H1 (cell line): Measurements from ENCODE around the gene INPP5A. TPM values are rescaled to one million over a fixed set of nuclear protein-coding genes. Genes with fewer than 3 reads are reported as not detected.

ENCODE experiments used
- CTCF ChIA-PET: fragments of 300-600 bp; sonication (Branson Sonifier 250); formaldehyde crosslinking; loops from one replicate; lab custom pipeline; 2021; ENCODE audit not compliant: partially characterized antibody; lab: Charles Lee
- POLR2A ChIA-PET: fragments of 300-600 bp; sonication (Branson Sonifier 250); formaldehyde crosslinking; loops from one replicate; lab custom pipeline; 2021; ENCODE audit warnings: inconsistent platforms; ENCODE audit not compliant: partially characterized antibody; lab: Charles Lee
- DNase-seq, 2 experiments: peaks; one replicate each; pipeline versions ENCODE4 v3.0.0 to v3.0.0-alpha.2; 2010 to 2022; ENCODE audit warnings: low spot score in 2 of 2, low read depth in 1 of 2, mixed read lengths in 1 of 2
- FAIRE-seq: peaks from 2 replicates; lab custom pipeline; 2011; peaks lifted over from hg19 to GRCh38; lab: Jason Lieb, UNC
- H2AFZ ChIP-seq: 2 replicates; pipeline ENCODE4 v1.8.1; 2012; ENCODE audit warnings: low read length, inconsistent platforms
- H2AK5ac ChIP-seq: 2 replicates; pipeline ENCODE4 v1.6.1; 2013; ENCODE audit warnings: low read depth, low read length
- H2BK120ac ChIP-seq: replicated peaks from 2 replicates; pipeline ENCODE3; 2013; ENCODE audit warnings: low read depth, low read length, inconsistent platforms
- H2BK12ac ChIP-seq: 2 replicates; pipeline ENCODE4 v1.6.1; 2013; ENCODE audit warnings: low read depth, low read length
- H2BK15ac ChIP-seq: 2 replicates; pipeline ENCODE4 v1.6.1; 2013; ENCODE audit warnings: low read length
- H2BK20ac ChIP-seq: 2 replicates; pipeline ENCODE4 v1.6.1; 2013; ENCODE audit warnings: low read length
- H2BK5ac ChIP-seq: 2 replicates; pipeline ENCODE4 v1.6.1; 2013; ENCODE audit warnings: low read depth, low read length
- H3K14ac ChIP-seq: 2 replicates; pipeline ENCODE4 v1.6.1; 2013; ENCODE audit warnings: inconsistent platforms; ENCODE audit not compliant: insufficient read length
- H3K18ac ChIP-seq: 2 replicates; pipeline ENCODE4 v1.6.1; 2013; ENCODE audit warnings: low read length; ENCODE audit errors: extremely low read depth
- H3K23ac ChIP-seq: 2 replicates; pipeline ENCODE4 v1.6.1; 2013; ENCODE audit warnings: inconsistent platforms; ENCODE audit not compliant: insufficient read length
- H3K23me2 ChIP-seq: 2 replicates; pipeline ENCODE4 v1.6.1; 2013; ENCODE audit warnings: low read depth, low read length
- H3K27ac ChIP-seq: 2 replicates; pipeline ENCODE4 v1.6.1; 2011; ENCODE audit warnings: low read depth, low read length, inconsistent platforms
- H3K27me3 ChIP-seq, 4 experiments: replicated peaks in 1 of 4; 1 replicate in 1 of 4; 2 replicates in 3 of 4; pipeline versions ENCODE4 v1.6.1 to v1.8.1; 2011 to 2013; ENCODE audit warnings: low read length in 3 of 4, mild to moderate bottlenecking in 3 of 4, inconsistent platforms in 2 of 4, mixed read lengths in 2 of 4, moderate library complexity in 1 of 4; ENCODE audit not compliant: control insufficient read depth in 3 of 4, insufficient read depth in 3 of 4; ENCODE audit errors: extremely low read depth in 1 of 4
- H3K36me3 ChIP-seq, 4 experiments: 2 replicates each; pipeline versions ENCODE4 v1.6.1 to v1.8.1; 2011 to 2013; ENCODE audit warnings: mild to moderate bottlenecking in 4 of 4, low read length in 3 of 4, moderate library complexity in 2 of 4, control low read depth in 1 of 4, inconsistent platforms in 1 of 4; ENCODE audit not compliant: insufficient read depth in 4 of 4, control insufficient read depth in 2 of 4
- H3K4ac ChIP-seq: replicated peaks from 2 replicates; pipeline ENCODE3; 2013; ENCODE audit warnings: low read length, low read depth, mixed read lengths, inconsistent platforms; ENCODE audit not compliant: insufficient read length
- H3K4me1 ChIP-seq, 4 experiments: replicated peaks in 1 of 4; 1 replicate in 1 of 4; 2 replicates in 3 of 4; pipeline versions ENCODE4 v1.6.1 to v1.8.1; 2011 to 2013; ENCODE audit warnings: low read length in 3 of 4, inconsistent platforms in 2 of 4, mixed read lengths in 1 of 4; ENCODE audit not compliant: insufficient read depth in 4 of 4, control insufficient read depth in 3 of 4
- H3K4me2 ChIP-seq, 2 experiments: 2 replicates each; pipeline versions ENCODE4 v1.6.1 to v1.8.1; 2011 to 2013; ENCODE audit warnings: low read depth in 2 of 2, low read length in 2 of 2, control low read depth in 1 of 2, inconsistent platforms in 1 of 2, mild to moderate bottlenecking in 1 of 2; ENCODE audit not compliant: insufficient read depth in 1 of 2
- H3K4me3 ChIP-seq, 4 experiments: fragments of 200-600, 300-600 bp in 1 of 4; sonication (generic), shearing (Covaris generic), sonication (Bioruptor Twin) in 1 of 4; 2 replicates each; pipeline versions ENCODE4 v1.5.1 to v1.8.1; 2011 to 2016; ENCODE audit warnings: low read length in 4 of 4, low read depth in 3 of 4, control low read depth in 2 of 4, inconsistent platforms in 2 of 4, mild to moderate bottlenecking in 2 of 4, mixed read lengths in 1 of 4, moderate library complexity in 1 of 4; ENCODE audit not compliant: insufficient read depth in 2 of 4; ENCODE audit errors: extremely low read depth in 1 of 4
- H3K56ac ChIP-seq: replicated peaks from 2 replicates; pipeline ENCODE3; 2013; ENCODE audit warnings: low read depth, mild to moderate bottlenecking, mixed read lengths, low read length, inconsistent platforms; ENCODE audit not compliant: insufficient read length
- H3K79me1 ChIP-seq: 2 replicates; pipeline ENCODE4 v1.6.1; 2013; ENCODE audit warnings: low read depth, low read length, control low read depth
- H3K79me2 ChIP-seq, 2 experiments: 2 replicates each; pipeline versions ENCODE4 v1.6.1 to v1.8.1; 2012 to 2013; ENCODE audit warnings: low read length in 2 of 2, mild to moderate bottlenecking in 2 of 2, inconsistent platforms in 1 of 2; ENCODE audit not compliant: insufficient read depth in 2 of 2, control insufficient read depth in 1 of 2
- H3K9ac ChIP-seq, 4 experiments: replicated peaks in 1 of 4; 1 replicate in 1 of 4; 2 replicates in 3 of 4; pipeline versions ENCODE4 v1.6.1 to v1.8.1; 2011 to 2013; ENCODE audit warnings: low read depth in 3 of 4, low read length in 3 of 4, control low read depth in 2 of 4, mild to moderate bottlenecking in 2 of 4, moderate library complexity in 2 of 4, inconsistent platforms in 1 of 4; ENCODE audit errors: extremely low read depth in 1 of 4
- H3K9me3 ChIP-seq, 2 experiments: 2 replicates each; pipeline versions ENCODE4 v1.6.1 to v1.8.1; 2012 to 2013; ENCODE audit warnings: mild to moderate bottlenecking in 2 of 2, moderate library complexity in 2 of 2, control low read depth in 1 of 2, inconsistent platforms in 1 of 2, low read depth in 1 of 2, low read length in 1 of 2, mixed read lengths in 1 of 2; ENCODE audit not compliant: insufficient read depth in 2 of 2
- H4K20me1 ChIP-seq, 2 experiments: replicated peaks in 1 of 2; 2 replicates each; pipeline versions ENCODE3 to v1.8.1; 2011 to 2013; ENCODE audit warnings: inconsistent platforms in 2 of 2, low read length in 2 of 2, mild to moderate bottlenecking in 1 of 2; ENCODE audit not compliant: insufficient read depth in 2 of 2, control insufficient read depth in 1 of 2
- H4K5ac ChIP-seq: 2 replicates; pipeline ENCODE4 v1.6.1; 2013; ENCODE audit warnings: low read length, low read depth, mixed read lengths, inconsistent platforms; ENCODE audit not compliant: insufficient read length
- H4K8ac ChIP-seq: 2 replicates; pipeline ENCODE4 v1.8.0; 2013; ENCODE audit warnings: mild to moderate bottlenecking, moderate library complexity, low read length, inconsistent platforms; ENCODE audit not compliant: insufficient read depth; ENCODE audit errors: extremely low read depth
- H4K91ac ChIP-seq: replicated peaks from 2 replicates; pipeline ENCODE3; 2013; ENCODE audit warnings: low read length, mixed read lengths, inconsistent platforms; ENCODE audit not compliant: insufficient read length
- ATF2 ChIP-seq: IDR thresholded peaks from 2 replicates; pipeline ENCODE4 v1.6.1; 2012; ENCODE audit warnings: low read length, inconsistent platforms
- BACH1 ChIP-seq: IDR thresholded peaks from 2 replicates; pipeline ENCODE4 v1.6.1; 2012; ENCODE audit warnings: low read length, improper control_type of control experiment
- CBX5 ChIP-seq: fragments of 300-800, 300-1000 bp; sonication (generic); IDR thresholded peaks from 2 replicates; pipeline ENCODE4 v1.7.1; 2016; ENCODE audit warnings: antibody characterized with exemption, low read length, low read depth
- CBX8 ChIP-seq: fragments of 300-800, 300-1000 bp; sonication (generic); IDR thresholded peaks from 2 replicates; pipeline ENCODE4 v1.7.1; 2016; ENCODE audit warnings: low read depth, low read length, borderline replicate concordance
- CEBPB ChIP-seq: IDR thresholded peaks from 2 replicates; pipeline ENCODE4 v1.6.1; 2012; ENCODE audit warnings: low read depth, low read length
- E2F6 ChIP-seq: IDR thresholded peaks from 2 replicates; pipeline ENCODE4 v1.6.1; 2012; ENCODE audit warnings: inconsistent platforms
- POLR2A ChIP-seq, 2 experiments: IDR thresholded peaks; 1 replicate in 1 of 2; 2 replicates in 1 of 2; pipeline ENCODE4 v1.6.1; 2011; ENCODE audit warnings: low read depth in 2 of 2, low read length in 2 of 2, mild to moderate bottlenecking in 2 of 2; ENCODE audit errors: control extremely low read depth in 1 of 2
- POLR2AphosphoS5 ChIP-seq: IDR thresholded peaks from 2 replicates; pipeline ENCODE4 v1.6.1; 2011; ENCODE audit warnings: low read depth, low read length
- POU5F1 ChIP-seq: IDR thresholded peaks from 2 replicates; pipeline ENCODE4 v1.6.1; 2011; ENCODE audit warnings: low read depth, mild to moderate bottlenecking, low read length, moderate library complexity
- RXRA ChIP-seq: IDR thresholded peaks from 2 replicates; pipeline ENCODE4 v1.6.1; 2011; ENCODE audit warnings: low read depth, mild to moderate bottlenecking, low read length, moderate library complexity; ENCODE audit not compliant: insufficient read depth
- ZNF274 ChIP-seq: IDR thresholded peaks from 2 replicates; pipeline ENCODE4 v1.7.0; 2012; ENCODE audit warnings: low read length, borderline replicate concordance; ENCODE audit errors: extremely low read depth
- WGBS, 2 experiments: shearing (Covaris generic) in 1 of 2; methylation state at CpG; one replicate each; pipeline versions ENCODE4 v1.1.6 to v1.1.7; 2013 to 2015; ENCODE audit warnings: low lambda C conversion rate in 2 of 2, mixed read lengths in 2 of 2, inconsistent platforms in 1 of 2, low coverage in 1 of 2, missing lambda C conversion rate in 1 of 2; ENCODE audit not compliant: insufficient replicate concordance in 2 of 2, insufficient coverage in 1 of 2, insufficient read length in 1 of 2; ENCODE audit errors: extremely low coverage in 1 of 2, missing lambda C conversion rate in 1 of 2; 5-methylcytosine and 5-hydroxymethylcytosine counted together
- polyA plus RNA-seq, 7 experiments: library from polyadenylated mRNA; depleted of rRNA in 3 of 7; stranded (reverse) in 5 of 7; unstranded in 2 of 7; fragments of >200 nt in 5 of 7; fragments of 200-250 nt in 2 of 7; gene quantifications; 1 replicate in 5 of 7; 2 replicates in 1 of 7; 4 replicates in 1 of 7; pipeline versions ENCODE4 v1.2.1 to v1.2.3, GENCODE V29; 2011 to 2013; ENCODE audit warnings: missing spikeins in 2 of 7, mixed read lengths in 2 of 7
- total RNA-seq: library from RNA; stranded (reverse); fragmentation: NEBNext Ultra II Directional; extraction: Animal tissue kit (Norgen Biotek cat#: 25700); gene quantifications from 2 replicates; pipeline ENCODE4 v1.2.1, GENCODE V29; 2021

INPP5A gene
- total and polyA plus RNA-seq, 2 of the 8 experiments (the other 6 are each of a cell fraction or from before 2014, with no cell fraction given): 19.7 to 27.5 TPM

- no peak overlapping the region for H2BK12ac ChIP-seq
- H2BK120ac ChIP-seq: no peak overlapping the region
- FAIRE-seq (no peak), DNase-seq (no peak)
- CTCF ChIA-PET: interaction anchor here (0.6 to 1.9 kb wide), 4 partner anchors 8 to 52 kb away, joined by 3 to 7 read pairs (median 4); no protein-coding TSS in a partner anchor
- no peaks in the 10 kb centered on the region; a peak in 2 of 4 replicates for H3K79me2 ChIP-seq
- H3K14ac ChIP-seq: no peak overlapping the region
- H2BK20ac ChIP-seq: no peak overlapping the region
- no peak overlapping the region for H2BK5ac ChIP-seq
- no peak overlapping the region for H3K9ac ChIP-seq
- no peaks in the 10 kb centered on the region for H3K23me2 ChIP-seq
- no peak overlapping the region for H2AK5ac ChIP-seq
- 95% methylated on average over 4 of the region's 4 CpGs; no CpG with 5 or more reads in 1 of the 2 experiments for WGBS, 2 experiments
- no peaks in the 10 kb centered on the region for H3K9me3 ChIP-seq
- no peak overlapping the region for H2BK15ac ChIP-seq
- H3K36me3 ChIP-seq: no peaks in the 10 kb centered on the region
- no peaks in the 10 kb centered on the region for H3K27me3 ChIP-seq
- peaks cover 0 to 5% (median 4%) of the 10 kb centered on the region in 4 experiments; a peak in 5 of 7 replicates for H3K4me1 ChIP-seq
- H4K5ac ChIP-seq: no peak overlapping the region
- no peak overlapping the region for H4K8ac ChIP-seq
- H4K20me1 ChIP-seq: peaks cover 4 to 11% of the 10 kb centered on the region in 2 experiments
- H3K79me1 ChIP-seq: no peaks in the 10 kb centered on the region; the same call in 1 of the 2 replicates
- no peak overlapping the region for H3K4ac ChIP-seq
- no peak overlapping the region for H4K91ac ChIP-seq
- no peak overlapping the region for H3K27ac ChIP-seq
- TF ChIP-seq POLR2AphosphoS5 (no peak), CBX5 (no peak), ZNF274 (no peak), POU5F1 (no peak), BACH1 (no peak), CEBPB (no peak), CBX8 (no peak), ATF2 (no peak), RXRA (no peak), E2F6 (no peak), POLR2A (IDR thresholded peaks at IDR 0.05; ENCODE audit: control extremely low read depth in 1 of 2, low read depth in 2 of 2, low read length in 2 of 2) (no peak)
- no peak overlapping the region for H3K4me2 ChIP-seq
- H3K23ac ChIP-seq: no peak overlapping the region
- no peak overlapping the region for H3K4me3 ChIP-seq
- no peak overlapping the region for H3K56ac ChIP-seq
- H2AFZ ChIP-seq: no peak overlapping the region
- POLR2A ChIA-PET: interaction anchor here (1.2 kb wide), 1 partner anchor 9 kb away, joined by 3 read pairs; no protein-coding TSS in a partner anchor
- H3K18ac ChIP-seq: no peak overlapping the region
Measured at GRCh38 chr10:132582137-132582536, 44.5 kb downstream of the INPP5A start.
